Globus pallidus (tissue), 1 donor: ENCODE data around the gene PLXNB2.

Experiments used
- DNase-seq: peaks from one replicate; pipeline ENCODE4 v3.0.0-alpha.2; 2015; ENCODE audit warnings: low spot score

The PLXNB2 gene

DNA sequence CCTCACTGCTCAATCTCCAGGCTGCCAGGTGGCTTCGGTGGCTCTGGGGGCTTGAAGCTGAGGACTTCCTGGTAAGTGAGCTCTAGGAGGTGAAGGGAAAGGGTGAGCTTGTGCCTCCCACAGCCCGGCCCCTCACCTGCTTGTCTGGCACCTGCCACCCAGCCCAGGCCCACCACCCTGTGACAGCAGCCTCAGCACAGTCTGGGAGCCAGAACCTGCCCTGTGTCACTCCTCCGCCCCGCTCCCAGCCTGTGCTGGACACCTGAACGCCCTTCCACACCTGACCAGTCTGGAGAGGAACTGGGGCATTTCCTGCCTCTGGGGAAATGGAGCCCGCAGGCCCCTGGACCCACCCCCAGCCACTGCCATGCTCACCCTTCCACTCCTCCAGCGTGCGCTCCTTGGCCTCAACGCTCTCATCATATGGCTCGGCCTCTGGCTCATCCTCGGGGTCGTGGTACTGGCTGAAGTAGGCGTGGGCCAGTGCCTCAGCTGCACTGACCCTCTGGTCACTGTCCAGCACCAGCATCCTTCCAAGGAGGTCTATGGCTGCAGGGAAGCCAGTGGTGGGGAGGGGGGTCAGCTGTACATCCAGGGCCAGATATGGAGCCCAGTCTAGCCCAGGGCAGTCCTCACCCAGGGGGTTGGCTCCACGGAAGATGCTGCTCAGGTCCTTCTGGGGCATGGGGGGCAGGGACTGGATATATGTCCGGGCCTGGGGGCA lies 42.3 kb downstream of the PLXNB2 start:
- no peak for DNase-seq

GRCh38 chr22:50264104-50264745 lies 43.2 kb downstream of the PLXNB2 start:
- no peak for DNase-seq

DNA sequence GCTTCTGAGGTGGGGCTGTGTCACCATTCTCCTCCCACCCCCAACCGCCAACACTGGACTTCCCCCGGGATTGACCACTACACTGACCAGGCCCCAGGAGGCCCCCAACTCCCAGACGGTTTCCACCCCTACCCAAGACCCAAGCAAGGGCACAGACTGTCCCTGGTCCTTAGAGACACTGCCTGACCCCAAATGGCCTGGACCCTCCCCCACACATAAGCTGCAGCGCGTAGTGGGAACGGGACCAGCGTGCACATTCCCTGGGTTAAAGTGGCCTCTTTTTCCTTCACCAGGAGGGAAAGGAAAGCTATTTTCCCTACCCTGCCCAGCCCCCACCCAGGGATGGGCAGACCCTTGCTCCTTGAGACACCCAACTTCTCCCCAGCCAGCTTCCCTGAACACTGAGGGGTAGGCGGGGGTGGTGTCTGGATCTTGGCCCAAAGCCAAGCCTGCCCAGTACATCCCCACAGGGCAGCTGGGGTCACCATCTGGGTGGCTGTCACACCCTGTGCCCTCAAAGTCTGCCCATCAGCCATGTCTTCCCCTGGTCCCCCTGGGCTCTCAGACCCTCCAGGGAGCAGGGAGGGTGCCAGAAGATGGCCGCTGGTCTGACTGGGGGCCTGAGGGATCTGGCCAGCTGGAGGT lies 44.4 kb downstream of the PLXNB2 start:
- no peak for DNase-seq

- no peak for DNase-seq
Measured at GRCh38 chr22:50262460-50262911, 45.0 kb downstream of the PLXNB2 start.

GRCh38 chr22:50261615-50262459 lies 45.6 kb downstream of the PLXNB2 start, which contains the start of gene MAPK12:
Gene MAPK12, minus strand, starts transcription at chr22:50261683. Its CDS starts 174 bp downstream, at chr22:50261509.
- DNase-seq: no peak

- DNase-seq: no peak
Measured at GRCh38 chr22:50260801-50261614, 46.4 kb downstream of the PLXNB2 start.

DNA sequence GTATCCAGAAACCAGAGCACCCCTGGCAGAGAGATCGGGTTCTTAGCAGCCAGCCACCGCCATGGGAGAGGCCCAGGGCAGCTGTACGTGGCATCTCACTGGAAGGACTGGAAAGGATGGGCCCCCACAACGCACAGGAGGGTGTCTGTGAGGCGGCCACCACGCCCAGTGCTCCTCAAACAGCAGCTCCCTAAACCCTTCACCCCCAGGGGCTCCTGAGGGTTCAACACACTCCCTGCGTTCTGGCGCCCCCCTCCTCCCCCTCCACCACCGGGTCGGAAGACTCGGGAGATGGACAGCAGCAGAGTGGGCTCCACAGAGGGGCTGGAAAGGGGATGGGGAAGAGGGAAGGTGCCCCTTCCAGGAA lies 47.0 kb downstream of the PLXNB2 start:
- no peak for DNase-seq

GRCh38 chr22:50259302-50259701 lies 48.1 kb downstream of the PLXNB2 start:
- no peak for DNase-seq

DNA sequence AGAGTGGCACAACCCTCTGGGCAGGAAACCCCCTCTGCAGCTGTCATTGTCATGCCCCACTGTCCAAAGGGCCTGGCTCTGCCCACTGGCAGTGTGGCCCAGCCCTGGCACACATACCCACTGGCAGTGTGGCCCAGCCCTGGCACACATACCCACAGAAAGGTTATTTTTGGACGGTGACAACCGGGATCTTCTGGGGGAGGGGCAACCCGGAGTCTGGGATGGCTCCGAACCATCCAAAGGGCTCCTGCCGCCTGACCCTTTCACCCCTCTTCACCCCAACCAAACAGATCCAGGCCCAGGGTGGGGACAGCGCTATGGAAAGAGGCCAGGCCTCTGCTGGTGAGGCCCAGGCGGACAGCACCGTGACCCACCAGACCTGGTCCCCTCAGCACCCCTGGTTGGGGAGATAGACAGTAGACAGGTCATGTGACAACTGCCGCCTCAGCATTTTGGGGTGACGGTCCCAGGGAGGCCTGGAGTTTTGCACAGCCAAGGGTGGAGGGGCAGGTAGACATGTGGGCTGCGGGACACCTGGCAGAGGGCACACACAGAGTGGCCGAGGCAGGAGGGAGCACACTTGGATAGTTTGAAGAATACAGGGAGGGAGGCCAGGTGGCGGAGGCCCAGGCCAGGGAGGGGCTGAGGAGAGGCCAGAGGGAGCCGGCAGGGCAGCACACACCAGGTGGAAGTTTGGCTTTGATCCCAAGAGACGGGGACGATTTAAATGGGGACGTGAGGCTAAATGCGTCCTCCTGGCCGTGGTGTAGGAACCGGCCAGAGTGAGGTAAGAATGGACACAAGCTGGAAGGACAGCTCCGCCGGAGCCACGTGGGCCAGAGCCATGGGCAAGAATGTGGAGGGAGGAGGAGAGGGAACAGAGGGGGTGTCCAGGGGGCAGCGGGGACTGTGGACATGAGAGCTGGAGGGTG lies 48.8 kb downstream of the PLXNB2 start:
- no peak for DNase-seq

DNA sequence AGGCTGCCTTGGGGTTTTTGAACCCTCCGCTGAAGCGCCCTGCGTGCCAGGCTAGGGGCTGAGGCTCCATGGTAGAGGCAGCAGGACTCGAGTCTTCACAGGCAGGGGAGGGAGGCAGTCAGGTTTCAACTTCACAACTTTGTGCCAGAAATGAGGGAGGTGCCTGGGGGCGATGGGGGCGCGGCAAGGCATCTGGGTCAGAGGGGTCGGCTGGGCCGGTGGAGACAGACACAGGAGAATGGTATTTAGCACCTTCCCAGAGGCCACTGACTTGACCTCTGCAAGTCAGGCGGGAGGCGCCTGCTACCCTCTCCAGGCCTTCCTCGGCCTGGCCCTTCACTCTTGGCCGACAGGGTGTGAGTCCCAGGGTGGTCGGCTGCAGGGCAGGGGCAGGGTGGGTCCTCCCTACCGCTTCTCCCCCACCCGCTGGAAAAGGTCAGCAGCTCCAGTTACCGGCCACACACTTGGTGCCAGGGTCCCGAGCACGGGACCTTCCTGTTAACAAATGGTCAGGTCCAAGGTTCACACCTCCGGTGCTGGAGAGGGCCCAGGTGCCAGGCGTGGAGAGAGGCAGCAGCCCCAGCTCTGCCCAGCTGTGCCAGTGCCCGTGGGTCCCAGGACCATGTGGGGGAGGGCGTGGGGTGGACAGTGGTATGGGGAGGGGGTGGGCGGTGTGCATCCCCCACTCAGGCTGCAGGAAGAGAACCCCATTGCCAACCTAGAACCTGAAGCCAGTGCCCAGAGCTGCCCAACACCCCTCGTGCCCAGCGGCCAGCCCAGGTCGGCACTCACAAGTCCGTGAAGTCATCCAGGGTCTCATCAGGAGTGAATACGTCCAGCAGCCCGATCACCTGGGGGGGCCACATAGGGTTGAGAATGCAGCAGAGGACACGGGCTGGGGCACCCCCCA lies 49.7 kb downstream of the PLXNB2 start:
- no peak for DNase-seq

DNA sequence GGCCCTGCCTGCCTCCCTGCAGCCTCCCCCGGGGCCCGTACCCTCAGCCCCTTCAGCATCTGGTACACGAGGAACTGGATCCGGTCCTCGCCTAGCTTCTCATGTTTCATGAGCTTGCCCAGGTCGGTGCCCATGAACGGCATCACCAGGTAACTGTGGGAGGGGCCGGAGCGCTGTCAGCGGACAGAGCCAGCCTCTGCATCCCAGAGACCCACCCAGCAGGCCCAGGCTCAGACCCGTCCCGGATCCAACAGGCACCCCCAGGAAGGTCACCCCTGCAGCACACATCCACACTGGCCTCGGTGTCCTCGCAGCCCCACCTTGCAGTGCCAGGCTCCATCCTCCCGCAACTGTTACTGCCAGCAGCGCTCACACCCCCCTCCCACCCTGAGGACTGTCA lies 50.4 kb downstream of the PLXNB2 start:
- DNase-seq: no peak

GRCh38 chr22:50256258-50256862 lies 51.1 kb downstream of the PLXNB2 start:
- no peak for DNase-seq

DNA sequence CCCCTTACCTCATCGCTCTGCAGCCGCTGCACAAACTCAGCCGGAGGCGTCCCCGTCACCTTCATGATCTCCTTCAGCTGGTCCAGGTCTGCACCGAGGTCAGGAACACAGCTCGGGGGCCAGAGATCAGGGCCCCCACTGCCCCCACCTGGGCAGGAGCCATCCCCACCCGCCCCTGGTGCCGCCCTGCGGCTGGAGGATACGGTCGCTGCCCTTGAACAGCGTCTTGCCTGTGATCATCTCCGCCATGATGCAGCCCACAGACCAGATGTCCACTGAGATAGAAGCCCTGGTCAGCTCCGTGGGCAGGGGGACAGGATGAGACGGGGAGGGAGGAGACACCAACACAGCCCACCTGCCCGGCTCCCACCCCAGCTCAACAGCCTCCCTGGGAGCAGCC lies 51.8 kb downstream of the PLXNB2 start:
- DNase-seq: no peak

DNA sequence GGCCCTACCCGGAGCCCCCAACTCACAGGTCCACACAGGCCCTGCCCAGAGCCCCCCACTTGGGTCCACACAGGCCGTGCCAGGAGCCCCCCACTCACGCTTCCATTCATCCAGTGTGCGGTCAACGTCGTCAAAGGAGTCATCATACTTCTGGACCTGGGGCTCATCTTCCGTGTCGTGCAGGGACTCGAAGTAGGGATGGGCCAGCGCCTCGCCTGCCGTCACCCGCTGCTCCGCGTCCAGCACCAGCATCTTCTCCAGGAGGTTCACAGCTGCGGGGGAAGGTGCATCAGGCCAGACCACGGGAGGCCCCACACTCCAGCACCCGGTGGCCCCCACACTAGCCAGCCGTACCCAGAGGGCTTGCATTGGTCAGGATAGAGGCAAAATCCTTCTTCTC lies 52.3 kb downstream of the PLXNB2 start:
- no peak for DNase-seq

- no peak for DNase-seq
Measured at GRCh38 chr22:50253941-50254340, 53.5 kb downstream of the PLXNB2 start.

DNA sequence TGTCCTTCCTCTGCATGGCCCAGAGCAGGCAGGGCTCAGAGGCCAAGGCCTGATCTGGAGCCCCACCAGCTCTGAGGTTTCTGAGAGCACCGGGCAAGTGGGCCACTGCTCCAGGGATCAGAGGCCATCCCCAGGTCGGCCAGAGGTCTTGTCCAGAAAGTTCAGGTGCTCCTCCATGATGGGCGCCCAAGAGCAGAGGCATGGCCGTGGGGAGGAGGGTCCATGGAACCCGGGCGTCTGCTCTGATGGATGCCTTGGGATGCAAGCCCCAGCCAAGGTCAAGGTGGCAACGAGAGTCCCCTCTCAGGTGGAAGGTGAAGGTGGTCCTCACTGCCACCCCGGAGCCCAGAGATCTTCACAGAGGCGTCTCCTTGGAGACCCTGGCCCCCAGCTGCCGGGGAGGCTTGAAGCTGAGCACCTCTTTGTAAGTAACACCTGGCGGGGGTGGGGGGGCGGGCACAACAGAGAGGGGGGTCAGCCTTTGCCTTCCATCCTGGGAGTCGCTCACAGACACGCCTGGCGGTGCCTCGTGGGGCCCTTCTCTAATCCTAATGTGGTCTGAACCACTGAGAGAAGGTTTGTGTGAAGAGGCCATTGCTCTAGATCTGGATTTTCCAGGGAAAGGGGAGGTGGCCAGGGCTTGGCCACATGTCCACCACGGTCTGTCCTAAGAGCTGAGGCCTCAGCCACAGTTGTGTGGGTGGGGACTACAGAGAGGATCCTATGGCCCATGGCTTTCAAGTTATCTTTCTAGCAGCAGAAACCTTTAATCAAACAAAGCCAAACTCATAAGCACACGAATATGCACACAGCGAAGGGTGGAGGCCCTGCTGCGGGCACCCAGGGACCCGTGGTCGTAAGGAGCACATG lies 54.2 kb downstream of the PLXNB2 start:
- DNase-seq: no peak
